Measurements from ENCODE around the gene KCTD21.

KCTD21 gene

DNA sequence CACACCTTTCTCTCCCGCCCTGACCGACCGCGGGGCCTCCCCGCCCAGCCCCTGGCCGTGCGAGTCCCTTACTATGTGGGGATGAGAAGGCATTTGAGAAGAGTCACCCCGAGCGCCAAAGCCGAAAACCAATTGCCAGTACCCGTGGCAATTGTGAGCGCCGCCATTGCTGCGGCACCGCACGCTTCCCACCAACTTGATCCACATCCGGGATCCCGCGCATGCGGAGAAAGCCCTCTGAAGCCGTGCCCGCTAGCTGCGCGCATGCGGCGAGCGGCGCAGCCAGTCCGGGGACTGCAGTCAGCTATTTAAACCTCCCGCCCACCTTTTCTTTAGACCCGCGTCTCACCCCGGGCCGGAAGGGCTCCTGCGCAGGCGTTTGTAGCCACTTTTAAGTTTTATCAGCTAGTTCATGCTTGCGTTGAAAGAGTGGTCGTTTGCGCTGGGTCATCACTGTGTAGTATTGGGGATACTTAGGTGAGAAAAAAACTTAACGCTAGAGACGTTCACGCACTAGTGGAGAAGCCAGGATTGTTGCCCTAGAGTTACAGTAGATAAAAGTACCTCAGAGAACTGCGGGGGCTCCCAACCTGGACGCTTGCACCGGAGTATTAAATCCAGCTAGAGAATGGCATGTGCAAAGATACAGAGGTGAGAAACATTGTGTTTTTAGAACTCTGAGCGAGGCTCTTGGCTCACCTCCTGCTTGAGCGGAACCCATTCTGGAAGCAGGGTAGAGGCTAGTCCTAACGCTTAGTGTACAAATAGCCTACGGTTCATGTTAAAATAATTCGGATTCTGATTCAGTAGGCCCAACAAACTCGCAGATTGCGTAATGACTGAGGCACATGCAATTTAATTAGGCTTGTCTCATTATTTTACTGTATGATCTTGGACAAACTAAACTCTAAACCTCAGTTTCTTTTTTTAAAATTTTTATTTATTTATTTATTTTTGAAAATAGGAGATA is 48.7 kb downstream of the KCTD21 start, which contains the start of gene ALG8:
Gene ALG8, minus strand, starts transcription at position 205 of the 970 bp plus-strand sequence. Its CDS starts 38 bp downstream, at position 167.
- DNase-seq (ENCODE audit: low spot score) = peak; percentile 99

DNA sequence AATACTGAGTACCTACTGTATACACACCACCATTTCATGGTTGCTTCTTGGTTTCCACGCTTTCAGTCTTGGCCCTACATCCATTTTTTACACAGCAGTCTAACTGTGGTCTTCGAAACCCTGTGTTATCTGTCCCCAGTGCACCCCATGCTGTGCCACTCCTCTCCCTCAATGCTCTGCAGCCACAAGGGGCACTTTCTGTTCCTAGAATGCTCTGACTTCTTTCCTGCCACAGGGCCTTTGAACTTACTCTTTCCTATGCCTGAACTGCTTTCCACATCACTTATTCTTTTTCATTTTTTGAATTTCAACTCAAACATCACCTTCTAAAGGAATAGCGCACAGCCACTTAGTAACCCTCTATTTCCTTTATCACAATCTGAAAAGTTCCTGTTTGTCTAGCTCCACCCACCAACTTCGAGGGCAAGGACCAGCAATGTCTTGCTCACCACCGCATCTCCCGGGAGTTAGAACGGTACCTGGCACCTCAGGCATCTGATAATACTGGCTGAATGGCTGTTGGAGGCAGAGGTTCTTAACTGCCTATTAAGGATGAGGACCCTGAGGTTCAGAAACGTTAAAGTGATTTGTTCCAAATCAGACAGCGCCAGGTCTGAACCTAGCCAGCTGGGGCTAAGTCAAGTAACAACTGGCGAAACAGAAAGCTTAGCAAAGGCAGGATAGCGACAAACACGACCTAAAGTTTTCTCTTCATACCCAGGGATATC is 49.6 kb downstream of the KCTD21 start:
- peak; percentile 40 for DNase-seq (ENCODE audit: low spot score)

DNA sequence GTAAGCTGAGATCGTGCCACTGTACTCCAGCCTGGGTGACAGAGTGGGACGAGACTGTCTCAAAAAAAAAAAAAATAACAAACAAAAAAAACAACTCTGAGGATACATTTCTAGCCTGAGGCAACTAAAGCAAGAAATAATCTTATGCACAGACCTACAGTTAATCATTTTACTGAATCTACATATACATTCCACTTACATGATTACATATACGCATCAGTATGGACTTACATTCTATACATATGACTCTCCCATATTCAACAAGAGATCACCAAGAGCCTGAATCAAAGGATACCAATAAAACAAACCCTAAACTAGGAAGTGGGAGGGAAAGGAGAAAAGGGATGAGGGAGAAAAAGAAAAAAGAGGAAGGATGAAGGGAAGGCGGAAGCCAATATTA is 50.1 kb downstream of the KCTD21 start:
- DNase-seq (ENCODE audit: low spot score) = no peak

DNA sequence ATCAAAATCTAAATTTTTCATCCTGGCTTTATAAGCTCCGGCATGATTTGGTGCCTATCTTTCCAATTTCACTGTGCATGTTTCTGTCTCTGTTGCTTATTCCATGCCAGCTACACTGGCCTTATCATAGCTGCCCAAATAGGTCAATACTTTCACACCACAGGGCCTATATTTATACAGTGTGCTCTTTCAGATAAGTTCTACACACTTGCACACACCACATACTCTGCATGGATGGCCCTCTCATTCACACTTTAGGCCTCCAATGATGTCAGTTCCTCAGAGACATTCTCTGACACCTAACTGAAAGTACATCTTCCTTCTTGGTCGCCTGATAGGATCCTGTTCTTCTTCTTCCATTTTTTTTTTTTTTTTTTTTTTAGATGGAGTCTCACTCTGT is 56.0 kb downstream of the KCTD21 start:
- no peak for DNase-seq (ENCODE audit: low spot score)

DNA sequence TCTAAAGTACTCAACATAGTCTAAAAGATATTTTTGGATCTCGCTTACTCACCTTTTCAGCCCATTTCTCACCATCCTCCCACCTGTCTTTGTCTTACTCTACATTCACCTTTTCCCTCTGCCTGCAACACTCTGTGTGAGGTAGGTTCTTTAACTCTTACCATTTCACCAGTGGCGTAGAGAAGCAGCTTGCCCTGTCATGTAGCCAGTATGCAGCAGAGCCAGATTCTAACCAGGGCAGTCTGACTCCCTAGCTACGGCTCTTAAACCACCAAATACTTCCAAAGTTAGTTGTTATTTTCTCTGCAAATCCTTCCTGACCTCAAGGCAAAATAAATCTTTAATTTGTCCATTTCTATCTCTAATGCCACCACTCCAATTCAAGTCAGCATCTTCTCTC is 56.5 kb downstream of the KCTD21 start:
- no peak for DNase-seq (ENCODE audit: low spot score)

DNA sequence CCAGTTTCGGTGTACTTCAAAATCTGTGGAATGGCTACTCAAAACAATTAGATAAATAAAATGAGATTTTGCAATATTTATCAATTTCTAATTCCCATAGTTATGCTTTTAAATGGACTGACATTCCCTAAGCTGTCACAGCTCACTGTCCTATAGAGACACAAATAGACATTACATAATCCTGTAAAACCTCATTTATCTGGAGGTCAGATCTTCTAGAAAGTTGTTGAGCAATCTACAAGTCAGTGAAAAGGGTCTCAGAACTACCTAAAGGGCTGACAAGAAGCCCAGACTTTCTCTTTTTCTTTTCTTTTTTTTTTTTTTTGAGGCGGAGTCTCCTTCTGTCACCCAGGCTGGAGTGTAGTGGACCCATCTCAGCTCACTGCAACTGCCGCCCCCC is 61.0 kb downstream of the KCTD21 start:
- no peak for DNase-seq (ENCODE audit: low spot score)

All from D341Med (cell line).